ENCODE data around the gene SLC22A3.

- TF ChIP-seq EZH2phosphoT487 (IDR thresholded peaks at IDR 0.05; ENCODE audit: borderline replicate concordance, low read depth, low read length) (no peak), CTCF (conservative IDR thresholded peaks at IDR 0.05; ENCODE audit: low read length) (no peak)
Measured at GRCh38 chr6:160494576-160494975, 146.4 kb downstream of the SLC22A3 start.

Measured in OCI-LY7 (cell line).